GM10847 (cell line): ENCODE measurements around the gene MAGEA9.
"Not testable (repeated sequence)": the region's sequence is repeated elsewhere in the genome, so short reads cannot be mapped to it uniquely, and the experiment has no call there.

Experiments
- POLR2A ChIP-seq: IDR thresholded peaks from 2 replicates; pipeline ENCODE4 v1.6.1; 2011; ENCODE audit not compliant: insufficient read length; ENCODE audit errors: extremely low read depth

The MAGEA9 gene, protein sequence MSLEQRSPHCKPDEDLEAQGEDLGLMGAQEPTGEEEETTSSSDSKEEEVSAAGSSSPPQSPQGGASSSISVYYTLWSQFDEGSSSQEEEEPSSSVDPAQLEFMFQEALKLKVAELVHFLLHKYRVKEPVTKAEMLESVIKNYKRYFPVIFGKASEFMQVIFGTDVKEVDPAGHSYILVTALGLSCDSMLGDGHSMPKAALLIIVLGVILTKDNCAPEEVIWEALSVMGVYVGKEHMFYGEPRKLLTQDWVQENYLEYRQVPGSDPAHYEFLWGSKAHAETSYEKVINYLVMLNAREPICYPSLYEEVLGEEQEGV

DNA sequence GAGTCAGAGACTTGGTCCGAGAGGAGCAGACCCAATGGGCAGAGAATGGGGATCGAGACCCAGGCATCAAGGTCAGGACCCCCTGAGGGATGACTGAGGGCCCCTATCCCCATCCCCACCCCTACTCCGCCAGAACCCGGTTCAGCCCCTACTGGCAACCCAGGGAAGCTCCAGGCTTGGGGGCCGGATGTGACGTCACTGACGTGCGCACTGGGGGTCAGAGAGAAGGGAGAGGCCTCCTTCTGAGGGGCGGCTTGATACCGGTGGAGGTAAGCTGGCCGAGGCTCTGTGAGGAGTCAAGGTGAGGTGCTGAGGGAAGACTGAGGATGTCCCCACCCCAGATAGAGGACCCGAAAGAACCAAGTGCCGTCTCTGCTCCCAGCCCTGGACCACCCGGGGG, at the start of gene MAGEA9:
MAGEA9 (plus strand) TSS at position 204 of the 400 bp plus-strand sequence. CDS start 4,281 bp downstream, outside the sequence.
- TF ChIP-seq POLR2A = not testable (repeated sequence)

DNA sequence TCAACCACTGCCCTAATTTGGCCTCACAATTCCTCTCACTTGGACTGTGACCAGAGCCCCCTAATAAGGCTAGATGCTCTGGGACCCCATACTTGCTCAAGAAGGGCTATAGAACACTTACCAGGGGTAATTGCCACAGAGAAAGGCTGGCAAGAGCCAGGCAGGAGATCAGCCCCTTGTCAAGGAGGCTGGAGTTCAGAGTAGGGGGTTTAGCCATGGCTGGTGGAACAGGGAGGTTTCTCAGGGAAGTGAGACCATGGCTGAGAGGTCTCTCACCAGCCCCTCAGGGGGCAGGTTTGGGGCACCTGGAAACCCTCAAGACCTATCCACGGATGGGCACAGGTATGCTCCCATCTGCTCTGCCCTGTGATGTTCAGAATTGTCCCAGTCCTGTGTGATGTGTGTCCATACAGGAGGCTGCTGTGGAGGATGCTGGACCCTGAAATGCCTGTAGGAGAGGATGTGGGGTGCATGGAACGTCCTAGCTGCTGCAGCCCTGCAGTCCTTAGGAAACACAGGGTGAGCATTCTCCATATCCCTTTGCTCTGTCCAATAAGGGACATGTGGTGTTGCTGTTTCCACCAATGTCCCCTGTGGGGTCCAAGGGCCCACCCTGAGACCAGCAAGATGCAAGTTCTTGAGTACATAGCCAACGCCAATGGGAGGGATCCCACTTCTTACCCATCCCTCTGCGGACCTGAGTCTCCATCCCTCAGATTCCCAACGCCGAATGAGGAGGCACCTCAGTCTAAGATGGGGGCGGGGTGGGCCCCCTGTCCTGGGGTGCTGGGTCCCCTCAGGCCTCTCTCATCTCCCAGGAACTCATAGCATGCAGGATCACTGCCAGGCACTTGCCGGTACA, 24.3 kb upstream of the MAGEA9 start:
- no peak for TF ChIP-seq POLR2A

DNA sequence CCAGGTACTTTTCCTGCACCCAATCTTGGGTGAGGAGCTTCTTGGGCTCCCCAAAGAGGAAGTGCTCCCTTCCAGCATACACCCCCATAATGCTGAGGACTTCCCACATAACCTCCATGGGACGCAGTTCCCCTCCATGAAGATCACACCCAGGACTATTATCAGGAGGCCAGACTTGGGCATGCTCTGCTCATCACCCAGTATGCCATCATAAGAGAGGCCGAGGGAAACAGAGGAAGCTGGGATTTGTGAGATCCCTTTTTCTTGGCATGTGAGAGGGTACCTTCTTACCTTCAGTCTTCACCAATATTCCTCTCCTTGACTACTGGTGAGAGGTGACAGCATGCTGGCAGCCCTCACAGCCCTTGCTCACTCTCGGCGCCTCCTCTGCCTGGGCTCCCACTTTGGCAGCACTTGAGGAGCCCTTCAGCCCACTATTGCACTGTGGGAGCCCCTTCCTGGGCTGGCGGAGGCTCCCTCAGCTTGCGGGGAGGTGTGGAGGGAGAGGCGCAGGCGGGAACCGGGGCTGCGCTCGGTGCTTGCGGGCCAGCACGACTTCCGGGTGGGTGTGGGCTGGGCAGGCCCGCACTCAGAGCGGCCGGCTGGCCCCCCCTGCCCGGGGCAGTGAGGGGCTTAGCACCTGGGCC, 23.5 kb upstream of the MAGEA9 start:
- TF ChIP-seq POLR2A = no peak

- TF ChIP-seq POLR2A = no peak
Measured at GRCh38 chrX:149759824-149760223, 21.9 kb upstream of the MAGEA9 start.

DNA sequence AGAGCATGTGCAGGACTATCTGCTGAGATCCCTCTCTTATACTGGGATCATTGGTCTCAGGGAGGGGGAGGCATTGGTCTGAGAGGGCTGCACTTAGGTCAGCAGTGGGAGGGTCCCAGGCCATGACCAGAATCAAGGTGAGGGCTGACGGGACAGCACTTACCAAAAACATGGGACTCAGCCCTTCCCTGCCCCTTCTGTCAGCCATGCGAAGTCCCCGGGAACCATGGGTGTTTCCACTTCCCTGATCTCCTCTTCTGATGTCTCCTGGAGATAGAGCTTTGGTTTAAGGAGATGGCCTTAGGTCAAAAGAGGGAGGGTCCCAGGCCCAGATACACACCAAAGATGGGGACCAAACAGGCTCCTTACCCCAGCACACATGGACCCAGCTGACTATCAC, 20.8 kb upstream of the MAGEA9 start:
- TF ChIP-seq POLR2A = no peak

- no peak for TF ChIP-seq POLR2A
Measured at GRCh38 chrX:149762696-149763614, 18.8 kb upstream of the MAGEA9 start.

GRCh38 chrX:149773768-149774167, 8.0 kb upstream of the MAGEA9 start, which contains the start of gene HSFX1:
Gene HSFX1, plus strand, starts transcription at chrX:149774068. Its CDS starts 614 bp downstream, at chrX:149774682.
- not testable (repeated sequence) for TF ChIP-seq POLR2A

DNA sequence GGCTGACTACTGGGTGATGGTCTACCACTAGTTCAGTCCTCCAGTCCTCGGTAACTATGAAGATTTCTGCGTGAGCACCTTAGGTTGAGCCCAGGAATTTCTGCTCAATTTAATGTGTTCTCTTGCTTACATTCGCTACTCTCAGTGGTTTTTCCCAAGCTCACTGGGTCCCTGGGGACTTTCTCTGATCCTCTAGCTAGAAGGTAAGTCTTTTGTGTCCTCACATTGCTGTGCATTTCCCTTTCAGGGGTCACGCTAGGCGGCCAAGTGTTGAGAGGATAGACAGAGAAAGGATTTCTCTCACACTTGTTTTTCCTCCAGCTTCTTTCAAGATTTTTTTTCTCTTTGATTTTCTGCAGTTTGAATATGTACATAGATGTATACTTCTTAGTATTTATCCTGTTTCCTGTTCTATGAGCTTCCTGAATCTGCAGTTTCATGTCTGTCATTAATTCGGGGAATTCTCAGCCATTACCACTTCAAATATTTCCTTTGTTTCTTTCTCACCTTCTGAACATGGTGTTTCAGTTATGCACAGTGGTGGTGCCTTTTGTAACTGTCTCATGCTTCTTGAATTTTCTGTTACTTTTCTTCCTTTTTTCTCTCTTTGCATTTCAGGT, 17.5 kb downstream of the MAGEA9 start:
- no peak for TF ChIP-seq POLR2A

GRCh38 chrX:149799938-149800337, 18.2 kb downstream of the MAGEA9 start:
- no peak for TF ChIP-seq POLR2A

- TF ChIP-seq POLR2A = no peak
Measured at GRCh38 chrX:149803458-149804062, 21.8 kb downstream of the MAGEA9 start.

- TF ChIP-seq POLR2A = no peak
Measured at GRCh38 chrX:149804102-149804501, 22.4 kb downstream of the MAGEA9 start.

DNA sequence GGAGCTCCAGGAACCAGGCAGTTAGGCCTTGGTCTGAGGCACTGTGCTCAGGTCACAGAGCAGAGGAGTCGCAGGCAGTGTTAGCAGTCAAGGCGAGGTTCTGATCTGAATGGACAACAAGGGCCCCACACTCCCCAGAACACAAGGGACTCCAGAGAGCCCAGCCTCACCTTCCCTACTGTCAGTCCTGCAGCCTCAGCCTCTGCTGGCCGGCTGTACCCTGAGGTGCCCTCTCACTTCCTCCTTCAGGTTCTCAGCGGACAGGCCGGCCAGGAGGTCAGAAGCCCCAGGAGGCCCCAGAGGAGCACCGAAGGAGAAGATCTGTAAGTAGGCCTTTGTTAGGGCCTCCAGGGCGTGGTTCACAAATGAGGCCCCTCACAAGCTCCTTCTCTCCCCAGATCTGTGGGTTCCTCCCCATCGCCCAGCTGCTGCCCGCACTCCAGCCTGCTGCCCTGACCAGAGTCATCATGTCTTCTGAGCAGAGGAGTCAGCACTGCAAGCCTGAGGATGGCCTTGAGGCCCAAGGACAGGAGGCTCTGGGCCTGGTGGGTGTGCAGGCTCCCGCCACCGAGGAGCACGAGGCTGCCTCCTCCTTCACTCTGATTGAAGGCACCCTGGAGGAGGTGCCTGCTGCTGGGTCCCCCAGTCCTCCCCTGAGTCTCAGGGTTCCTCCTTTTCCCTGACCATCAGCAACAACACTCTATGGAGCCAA, 26.2 kb downstream of the MAGEA9 start:
- no peak for TF ChIP-seq POLR2A

DNA sequence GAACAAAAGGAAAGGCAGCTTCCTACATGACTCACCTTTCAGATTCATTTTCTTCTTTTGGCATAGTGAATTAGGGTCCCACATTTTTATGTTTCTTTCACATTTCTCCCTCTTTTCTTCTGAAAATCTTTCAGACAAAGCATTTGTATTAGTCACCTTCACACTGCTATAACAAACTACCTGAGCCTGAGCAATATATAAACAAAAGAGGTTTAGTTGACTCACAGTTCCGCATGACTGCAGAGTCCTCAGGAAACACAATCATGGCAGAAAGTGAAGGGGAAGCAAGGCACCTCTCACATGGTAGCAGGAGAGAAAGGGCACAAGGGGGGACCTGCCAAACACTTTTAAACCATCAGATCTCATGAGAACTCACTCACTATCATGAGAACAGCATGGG, 36.9 kb downstream of the MAGEA9 start:
- no peak for TF ChIP-seq POLR2A

GRCh38 chrX:149819371-149819770, 37.6 kb downstream of the MAGEA9 start:
- TF ChIP-seq POLR2A = no peak

GRCh38 chrX:149825424-149825823, 43.7 kb downstream of the MAGEA9 start:
- TF ChIP-seq POLR2A = no peak
